ENCODE data around the gene RGS9.

DNA sequence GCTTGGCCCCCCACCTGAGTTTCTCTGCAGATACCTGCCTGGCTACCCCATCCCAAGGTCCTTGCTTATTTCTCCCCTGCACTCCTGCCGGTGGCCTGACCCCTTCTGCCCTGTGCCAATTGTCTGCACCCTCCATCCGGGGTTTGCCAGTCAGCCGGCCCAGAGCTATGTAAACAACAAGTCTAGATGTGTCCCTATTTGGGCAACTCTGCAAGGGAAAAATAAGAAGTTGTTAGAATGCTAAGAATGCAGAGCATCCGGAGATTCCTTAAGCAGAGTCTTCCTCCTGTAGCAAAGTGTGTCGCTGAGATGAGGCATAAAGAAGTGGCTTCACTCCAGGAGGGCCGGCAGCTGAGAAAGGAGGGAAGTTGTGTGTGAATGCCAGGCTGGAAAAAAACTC, 46.6 kb downstream of the RGS9 start:
- no peak for TF ChIP-seq POLR2AphosphoS5 (IDR thresholded peaks at IDR 0.05; ENCODE audit: low read depth)
- TF ChIP-seq, protein P1, sequence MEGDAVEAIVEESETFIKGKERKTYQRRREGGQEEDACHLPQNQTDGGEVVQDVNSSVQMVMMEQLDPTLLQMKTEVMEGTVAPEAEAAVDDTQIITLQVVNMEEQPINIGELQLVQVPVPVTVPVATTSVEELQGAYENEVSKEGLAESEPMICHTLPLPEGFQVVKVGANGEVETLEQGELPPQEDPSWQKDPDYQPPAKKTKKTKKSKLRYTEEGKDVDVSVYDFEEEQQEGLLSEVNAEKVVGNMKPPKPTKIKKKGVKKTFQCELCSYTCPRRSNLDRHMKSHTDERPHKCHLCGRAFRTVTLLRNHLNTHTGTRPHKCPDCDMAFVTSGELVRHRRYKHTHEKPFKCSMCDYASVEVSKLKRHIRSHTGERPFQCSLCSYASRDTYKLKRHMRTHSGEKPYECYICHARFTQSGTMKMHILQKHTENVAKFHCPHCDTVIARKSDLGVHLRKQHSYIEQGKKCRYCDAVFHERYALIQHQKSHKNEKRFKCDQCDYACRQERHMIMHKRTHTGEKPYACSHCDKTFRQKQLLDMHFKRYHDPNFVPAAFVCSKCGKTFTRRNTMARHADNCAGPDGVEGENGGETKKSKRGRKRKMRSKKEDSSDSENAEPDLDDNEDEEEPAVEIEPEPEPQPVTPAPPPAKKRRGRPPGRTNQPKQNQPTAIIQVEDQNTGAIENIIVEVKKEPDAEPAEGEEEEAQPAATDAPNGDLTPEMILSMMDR (IDR thresholded peaks at IDR 0.05; ENCODE audit: insufficient read depth, low read length) = no peak
- TF ChIP-seq REST (IDR thresholded peaks at IDR 0.05; ENCODE audit: insufficient replicate concordance, low read depth) = no peak
- TF ChIP-seq GABPA (IDR thresholded peaks at IDR 0.05; ENCODE audit: low read depth) = no peak
- no peak for TF ChIP-seq SPI1 (IDR thresholded peaks at IDR 0.05; ENCODE audit: borderline replicate concordance, low read depth)

Data from HL-60 (cell line).